GM19240 (cell line): ENCODE measurements around the gene GDF10.

Experiments used
- DNase-seq: peaks from one replicate; pipeline ENCODE4 v3.0.0; 2011; ENCODE audit warnings: low spot score; ENCODE audit not compliant: insufficient read length

The GDF10 gene

DNA sequence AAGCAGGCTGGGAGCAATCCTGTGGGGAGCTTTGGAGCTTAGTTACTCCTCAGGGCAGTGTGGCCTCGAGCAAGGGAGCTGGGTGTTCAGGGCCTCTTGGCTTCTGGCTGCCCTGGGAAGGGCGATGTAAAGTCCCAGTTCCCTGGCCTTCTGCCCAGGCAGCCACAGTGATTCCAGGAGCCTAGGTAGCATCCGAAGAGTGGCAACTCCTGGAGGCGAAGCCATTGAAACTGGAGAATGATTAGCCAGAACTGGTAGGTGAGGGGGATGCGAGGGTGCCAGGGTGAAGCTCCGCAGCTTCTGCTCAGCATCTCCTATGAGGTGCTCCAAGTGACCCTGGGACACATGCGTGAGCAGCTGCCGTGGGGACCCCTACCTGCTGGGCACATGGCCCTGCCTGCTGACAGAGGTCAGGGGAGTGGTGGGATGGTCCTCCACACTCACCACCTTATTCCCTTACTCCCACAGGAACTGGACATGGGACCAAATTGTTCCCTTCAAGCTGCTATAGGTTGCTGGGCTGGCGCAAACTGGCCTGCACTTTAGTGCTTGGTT lies 14.5 kb downstream of the GDF10 start:
- DNase-seq = no peak

GRCh38 chr10:47315421-47315820 lies 15.4 kb downstream of the GDF10 start:
- no peak for DNase-seq

DNA sequence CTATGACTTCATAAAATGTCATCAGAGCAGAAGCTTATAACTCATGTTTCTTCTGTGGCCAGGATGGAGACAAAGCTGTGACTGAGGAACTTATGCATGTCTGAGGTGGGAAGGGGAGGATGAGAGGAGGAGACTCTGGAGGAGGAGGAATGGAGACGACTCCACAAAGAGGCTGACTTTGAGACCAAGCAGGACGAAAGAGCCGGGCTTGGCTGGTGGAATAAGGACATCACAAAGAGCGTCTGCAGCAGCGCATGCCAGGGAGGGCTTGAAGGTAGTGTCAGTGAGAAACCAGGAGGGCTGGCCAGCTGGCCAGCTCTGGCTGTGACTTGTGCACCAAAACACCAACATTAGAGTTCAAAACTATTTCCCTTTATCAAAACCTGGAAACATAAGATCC lies 16.1 kb downstream of the GDF10 start:
- no peak for DNase-seq

- no peak for DNase-seq
These were observed 17.3 kb downstream of the GDF10 start for GRCh38 chr10:47317251-47317650.

- DNase-seq = no peak
These were observed 18.7 kb downstream of the GDF10 start for GRCh38 chr10:47318706-47319105.

DNA sequence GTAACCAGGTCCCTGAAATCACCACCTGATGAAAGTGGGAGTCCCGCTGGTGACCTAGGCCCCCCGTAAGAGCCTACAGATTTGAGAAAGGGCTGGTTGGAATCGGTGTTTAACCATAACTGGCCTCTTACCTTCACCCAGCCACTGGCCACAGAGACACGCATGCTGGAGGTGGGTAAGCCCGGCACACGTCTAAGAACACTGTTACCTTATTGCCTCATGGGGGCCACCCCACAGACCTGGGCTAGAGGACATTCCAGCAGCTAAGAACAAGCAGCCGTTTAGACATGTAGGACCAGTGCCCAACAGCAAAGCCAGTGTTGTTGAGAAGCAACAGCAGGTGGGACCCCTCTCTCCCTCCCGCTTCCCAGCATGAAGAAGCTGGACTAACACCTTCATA lies 19.8 kb downstream of the GDF10 start:
- DNase-seq = no peak

GRCh38 chr10:47320812-47321211 lies 20.8 kb downstream of the GDF10 start:
- DNase-seq = no peak

GRCh38 chr10:47321521-47322195 lies 21.7 kb downstream of the GDF10 start:
- no peak for DNase-seq

GRCh38 chr10:47322300-47323061 lies 22.5 kb downstream of the GDF10 start, which contains the start of gene GDF2:
TSS of gene GDF2 (plus strand) at chr10:47322454. CDS start at chr10:47322669, 215 bp downstream.
- no peak for DNase-seq

GRCh38 chr10:47323087-47323486 lies 23.1 kb downstream of the GDF10 start:
- no peak for DNase-seq

DNA sequence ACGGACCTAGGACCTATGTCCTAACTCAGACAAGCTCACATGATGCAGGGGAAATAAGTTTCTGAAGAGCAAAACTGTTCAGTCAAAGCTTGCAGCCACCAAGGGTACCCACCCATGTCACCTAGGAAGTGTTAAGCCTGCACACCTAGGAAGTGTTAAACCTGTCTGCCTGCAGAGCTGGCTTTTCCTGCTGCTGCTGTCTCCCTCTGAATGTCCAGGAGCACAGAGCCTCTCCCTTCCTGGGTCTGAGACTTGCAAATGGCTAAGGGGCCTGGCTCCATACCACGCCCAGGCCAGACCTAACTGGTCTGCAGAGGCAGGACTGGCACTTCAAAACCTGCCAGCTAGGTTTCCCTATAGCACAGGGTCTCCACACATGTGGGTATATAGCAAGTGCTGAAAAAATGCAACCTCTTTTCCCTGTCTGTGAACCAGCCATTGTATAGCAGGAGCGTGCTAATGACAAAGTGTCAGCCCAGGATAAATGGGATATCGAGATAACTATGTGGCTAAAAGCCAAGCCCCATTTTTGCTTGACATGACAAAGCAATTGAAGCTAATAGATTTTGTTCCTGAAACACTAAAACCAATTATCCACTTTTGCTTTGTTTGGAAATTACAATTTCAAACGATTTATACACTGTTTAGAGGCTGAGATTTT lies 23.8 kb downstream of the GDF10 start:
- DNase-seq = no peak

GRCh38 chr10:47325303-47326291 lies 25.6 kb downstream of the GDF10 start:
- DNase-seq = no peak

DNA sequence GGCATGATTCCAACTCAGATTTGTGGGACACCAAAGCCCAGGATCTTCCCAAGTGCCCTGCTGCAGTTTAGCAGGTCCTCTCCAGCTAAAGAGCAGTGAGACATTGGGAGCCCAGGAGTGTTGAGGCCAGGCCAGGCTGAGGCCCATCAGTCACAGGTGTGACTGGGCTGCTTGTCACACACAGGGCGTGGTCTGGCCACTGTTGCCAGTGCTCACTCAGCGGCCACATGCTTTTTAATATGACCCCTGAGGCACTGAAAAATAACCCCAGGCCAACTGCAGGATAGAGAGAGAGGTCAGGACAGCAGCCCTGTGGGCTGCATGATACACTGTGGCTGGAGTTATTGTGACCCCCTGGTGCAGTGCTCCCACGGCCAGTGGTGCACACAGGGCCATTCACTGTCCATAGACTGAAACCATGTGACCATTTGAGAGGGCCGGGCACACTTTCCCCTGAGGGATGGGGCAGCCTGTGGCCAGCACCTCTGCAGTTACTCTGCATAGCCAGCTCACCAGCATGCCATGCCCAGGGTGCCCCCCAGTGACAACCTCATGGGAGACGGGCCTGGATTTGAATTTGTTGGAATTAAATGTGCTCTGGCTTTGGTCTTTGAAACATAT lies 26.4 kb downstream of the GDF10 start:
- DNase-seq = no peak

DNA sequence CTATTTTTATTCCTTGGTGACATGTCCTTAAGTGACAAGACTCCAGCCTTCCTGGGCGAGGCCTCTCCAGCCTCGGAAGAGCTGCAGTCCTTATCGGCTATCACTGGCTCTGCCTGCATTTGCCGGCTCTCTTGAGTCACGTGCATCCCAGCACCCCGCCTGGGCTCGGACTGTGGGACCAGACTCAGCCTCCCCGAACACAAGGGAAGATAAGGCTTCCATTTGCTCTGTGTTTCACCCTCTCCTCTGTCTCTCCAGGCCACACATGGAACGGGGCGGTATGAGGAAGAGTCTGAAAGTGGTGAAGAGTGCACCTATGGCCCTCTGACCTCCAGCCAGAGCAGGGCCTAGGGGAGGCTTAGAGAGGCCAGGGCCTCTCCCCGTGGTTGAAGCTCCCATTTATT lies 26.9 kb downstream of the GDF10 start:
- DNase-seq = no peak

GRCh38 chr10:47329855-47330254 lies 29.9 kb downstream of the GDF10 start:
- DNase-seq = no peak

DNA sequence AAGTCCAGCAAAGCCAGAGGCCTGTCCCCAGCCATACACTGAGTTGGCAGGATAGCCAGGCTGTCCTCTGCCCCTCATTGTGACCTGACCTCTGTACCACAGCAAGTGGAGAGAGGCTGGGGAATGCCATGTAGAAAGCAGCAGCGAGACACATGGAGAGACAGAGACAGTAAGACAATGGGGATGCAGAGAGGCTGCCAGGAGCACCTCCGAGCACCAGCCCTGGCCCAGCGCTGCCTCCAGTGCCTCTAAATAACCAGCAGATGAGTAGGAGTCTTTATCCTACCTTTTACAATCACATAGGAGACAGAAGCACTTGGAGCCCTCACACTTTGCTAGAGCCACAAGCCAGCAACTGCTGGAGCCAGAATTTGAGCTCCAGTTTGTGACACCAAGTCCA lies 30.4 kb downstream of the GDF10 start:
- no peak for DNase-seq

DNA sequence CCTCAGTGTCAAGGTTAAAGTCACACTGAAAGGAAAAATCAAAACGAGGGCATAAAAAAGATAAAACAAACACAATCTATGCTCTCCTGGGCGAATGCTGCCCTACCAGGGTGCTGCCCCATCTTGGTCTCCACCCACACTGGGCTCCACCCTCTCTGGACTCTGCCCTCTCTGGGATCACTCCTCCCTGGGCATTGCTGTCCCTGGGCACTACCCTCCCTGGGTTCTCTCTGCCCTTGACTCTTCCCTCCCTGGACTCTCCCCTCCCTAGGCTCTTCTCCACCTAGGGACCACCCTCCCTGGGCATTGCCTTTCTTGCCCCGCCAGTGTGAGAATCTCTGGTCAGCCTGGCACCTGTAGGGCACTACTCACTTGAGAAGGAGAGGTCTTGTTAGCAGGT lies 30.8 kb downstream of the GDF10 start:
- no peak for DNase-seq

- no peak for DNase-seq
These were observed 31.5 kb downstream of the GDF10 start for GRCh38 chr10:47331491-47331890.

DNA sequence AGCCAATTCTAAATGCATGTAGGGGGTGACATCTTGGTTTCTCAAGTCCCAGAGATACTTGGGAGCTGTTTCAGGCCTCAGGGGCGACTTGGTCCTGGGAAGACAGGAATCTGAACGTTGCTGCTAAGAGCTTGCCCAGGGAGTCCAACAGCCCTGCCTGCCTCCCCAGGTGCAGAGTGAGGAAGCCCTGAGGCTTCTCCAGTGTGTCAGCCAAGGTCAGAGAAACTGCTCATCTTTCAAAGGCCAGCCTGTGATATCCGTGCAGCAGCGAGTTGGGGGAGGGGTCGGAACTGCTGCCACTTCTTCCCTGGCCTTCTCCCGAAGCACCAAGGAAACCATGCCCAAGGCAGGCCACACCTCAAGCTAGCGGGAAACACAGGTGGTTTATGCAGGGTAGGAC lies 32.0 kb downstream of the GDF10 start:
- no peak for DNase-seq

GRCh38 chr10:47332371-47332770 lies 32.4 kb downstream of the GDF10 start:
- DNase-seq = no peak
